Right ventricle myocardium inferior (tissue), 1 donor: ENCODE data around the gene RIBC2. TPM values are rescaled to one million over a fixed set of nuclear protein-coding genes. Genes with fewer than 3 reads are reported as not detected.
"Not testable (repeated sequence)": the region's sequence is repeated elsewhere in the genome, so short reads cannot be mapped to it uniquely, and the experiment has no call there.

Experiments used
- ATAC-seq: fragments of 200-7000 bp; cut with Tn5 transposase; one replicate; pipeline ENCODE4 v1.9.1; 2020; ENCODE audit warnings: mild to moderate bottlenecking, moderate library complexity
- DNase-seq: peaks from one replicate; pipeline ENCODE4 v3.0.0; 2021; ENCODE audit errors: missing footprints
- intact Hi-C: fragments of 100-400 bp; cut with DNase I; formaldehyde crosslinking; loops from one replicate; pipeline ENCODE4 v1.11.0; 2022
- total RNA-seq: library from RNA; stranded (reverse); fragmentation: NEBNext Ultra II Directional; extraction: Animal tissue kit (Norgen Biotek cat#: 25700); gene quantifications from one replicate; pipeline ENCODE4 v1.2.1, GENCODE V29; 2021
- donor health status: DM: no; HTN: yes; CAD: no; lungs with severe emphysema.

RIBC2 gene
- total RNA-seq, 1 donor from 2014 or later, result 0.51 TPM

- ATAC-seq, result peak; percentile 93
- intact Hi-C loops, result loop anchor here (1.0 kb wide), 1 partner anchor 112 kb away; no protein-coding TSS in a partner anchor
Observed at GRCh38 chr22:45441138-45441537, 27.6 kb downstream of the RIBC2 start.

GRCh38 chr22:45442116-45442515, 28.6 kb downstream of the RIBC2 start:
- intact Hi-C loops, result no loop called here
- DNase-seq (no peak), ATAC-seq (no peak)

More at GRCh38 chr22:45441138-45441537, 27.6 kb downstream of the RIBC2 start:
- peak; percentile 76 for DNase-seq

DNA sequence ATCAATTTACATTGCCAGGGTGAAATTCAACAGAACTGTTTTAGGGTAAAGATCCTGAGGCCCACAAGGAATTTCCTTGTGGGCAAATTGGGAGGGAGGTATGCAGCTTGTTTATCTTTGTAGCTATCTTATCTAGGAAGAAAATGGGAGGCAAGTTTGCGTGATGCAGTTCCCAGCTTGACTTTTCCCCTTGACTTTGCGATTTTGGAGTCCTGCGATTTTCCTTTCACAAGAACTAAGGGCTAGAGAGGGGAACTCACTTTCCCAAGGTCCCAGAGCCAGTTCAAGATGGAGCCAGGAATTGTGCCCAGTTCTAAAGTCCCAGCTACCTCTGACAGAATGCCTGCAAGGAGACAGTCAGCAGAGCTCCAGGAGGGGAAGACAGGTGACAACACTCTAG, 30.7 kb downstream of the RIBC2 start:
- ATAC-seq (no peak), DNase-seq (no peak)
- intact Hi-C loops, result no loop called here

DNA sequence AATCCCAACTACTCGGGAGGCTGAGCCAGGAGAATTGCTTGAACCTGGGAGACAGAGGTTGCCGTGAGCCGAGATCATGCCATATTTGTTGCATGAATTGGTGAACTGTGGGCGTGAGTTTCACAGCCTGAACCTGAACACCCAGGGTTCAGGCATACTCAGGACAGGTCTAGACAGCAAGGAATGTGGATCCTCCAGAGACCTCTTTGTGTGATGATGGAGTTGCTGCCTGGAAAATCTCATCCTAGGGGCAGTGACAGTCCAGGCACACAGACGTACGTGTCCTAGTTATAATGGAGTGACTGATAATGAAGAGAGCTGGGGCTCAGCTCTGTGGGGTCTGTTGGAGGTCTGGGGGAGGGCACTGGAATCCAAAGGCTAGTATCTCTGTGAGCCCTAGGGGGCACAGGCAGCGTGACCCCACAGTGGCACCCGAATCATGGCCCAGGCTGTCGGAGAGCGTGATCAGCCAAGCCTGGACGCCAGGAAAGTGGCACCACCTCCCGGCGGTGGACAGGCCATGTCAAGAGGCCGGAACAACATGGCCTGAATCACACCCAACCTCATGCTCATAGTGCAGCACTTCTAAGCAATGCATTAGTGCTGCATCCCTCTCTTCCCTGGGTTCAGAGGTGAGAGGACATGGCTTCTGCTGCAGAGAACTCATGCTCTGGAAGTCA, 31.7 kb downstream of the RIBC2 start:
- intact Hi-C loops, result no loop called here
- no peak for ATAC-seq

DNA sequence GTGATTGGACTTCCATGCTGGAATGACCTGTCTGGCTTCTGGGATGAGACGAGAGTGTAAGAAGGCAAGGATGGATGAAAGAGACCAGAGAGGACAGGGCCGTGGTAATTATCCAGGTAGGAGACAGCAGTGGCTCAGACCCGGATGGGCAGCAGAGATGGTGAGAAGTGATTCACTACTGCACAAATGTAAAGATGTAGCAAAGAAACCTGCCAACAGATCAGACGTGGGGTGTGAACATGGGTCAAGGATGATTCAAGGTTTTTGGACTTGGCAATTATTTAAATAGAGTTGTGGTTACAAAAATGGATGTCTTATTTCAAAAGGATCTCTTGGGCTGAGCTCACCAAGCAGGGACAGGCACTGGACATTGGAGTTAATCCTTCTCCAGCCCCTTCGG, 32.7 kb downstream of the RIBC2 start:
- no peak for ATAC-seq
- intact Hi-C loops, result no loop called here
- no peak for DNase-seq

More for the DNA sequence above, 31.7 kb downstream of the RIBC2 start:
- DNase-seq, result no peak

- DNase-seq, ATAC-seq, intact Hi-C loops: not testable (repeated sequence)
Observed at GRCh38 chr22:45447596-45447995, 34.1 kb downstream of the RIBC2 start.

DNA sequence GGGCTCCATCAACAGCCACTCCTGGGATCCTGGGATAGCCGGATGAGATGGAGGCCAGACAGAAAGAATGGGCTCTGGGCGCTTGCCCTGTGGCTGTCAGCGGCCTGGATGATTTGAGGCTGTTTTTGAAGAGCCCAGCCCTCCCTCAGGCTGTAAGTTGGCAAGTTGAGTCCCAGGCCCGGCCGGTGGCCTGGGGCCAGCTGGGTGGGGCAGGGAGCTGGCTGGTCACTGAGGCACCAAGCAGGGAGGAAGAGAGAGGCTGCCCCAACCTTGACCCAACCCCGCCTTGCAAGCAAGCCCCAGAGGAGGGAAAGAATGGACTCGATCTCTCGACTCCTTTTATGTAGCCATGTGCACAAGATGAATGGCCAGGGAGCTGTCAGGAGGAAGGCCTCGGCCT, 34.9 kb downstream of the RIBC2 start:
- intact Hi-C loops, result no loop called here
- DNase-seq (peak; percentile 89), ATAC-seq (peak; percentile 88)

- ATAC-seq, intact Hi-C loops, DNase-seq: not testable (repeated sequence)
Observed at GRCh38 chr22:45449442-45449841, 35.9 kb downstream of the RIBC2 start.

GRCh38 chr22:45450101-45450785, 36.8 kb downstream of the RIBC2 start:
- intact Hi-C loops, result no loop called here
- DNase-seq (no peak), ATAC-seq (no peak)

GRCh38 chr22:45450921-45451651, 37.6 kb downstream of the RIBC2 start:
- DNase-seq, result no peak
- ATAC-seq, result peak; percentile 59
- intact Hi-C loops, result no loop called here

DNA sequence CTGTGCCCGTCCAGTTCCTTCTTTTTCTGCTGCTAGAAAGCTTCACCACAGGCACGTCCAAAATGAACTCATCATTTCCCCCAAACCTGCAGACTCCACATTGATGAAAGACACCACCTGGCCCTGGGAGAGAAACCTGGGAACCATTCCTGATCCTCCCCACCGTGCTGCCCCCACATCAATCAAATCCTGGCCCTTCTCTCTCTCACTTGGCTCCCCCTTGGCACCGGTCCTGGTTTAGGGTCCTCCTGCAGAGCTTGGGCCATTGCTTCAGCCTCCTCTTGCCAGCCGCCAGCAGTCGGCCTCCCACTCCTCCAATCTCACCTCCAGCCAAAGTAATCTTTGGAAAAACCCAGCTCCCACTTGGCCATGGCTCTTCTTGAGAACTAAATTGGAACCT, 38.5 kb downstream of the RIBC2 start:
- intact Hi-C loops, result no loop called here
- ATAC-seq (no peak), DNase-seq (no peak)

DNA sequence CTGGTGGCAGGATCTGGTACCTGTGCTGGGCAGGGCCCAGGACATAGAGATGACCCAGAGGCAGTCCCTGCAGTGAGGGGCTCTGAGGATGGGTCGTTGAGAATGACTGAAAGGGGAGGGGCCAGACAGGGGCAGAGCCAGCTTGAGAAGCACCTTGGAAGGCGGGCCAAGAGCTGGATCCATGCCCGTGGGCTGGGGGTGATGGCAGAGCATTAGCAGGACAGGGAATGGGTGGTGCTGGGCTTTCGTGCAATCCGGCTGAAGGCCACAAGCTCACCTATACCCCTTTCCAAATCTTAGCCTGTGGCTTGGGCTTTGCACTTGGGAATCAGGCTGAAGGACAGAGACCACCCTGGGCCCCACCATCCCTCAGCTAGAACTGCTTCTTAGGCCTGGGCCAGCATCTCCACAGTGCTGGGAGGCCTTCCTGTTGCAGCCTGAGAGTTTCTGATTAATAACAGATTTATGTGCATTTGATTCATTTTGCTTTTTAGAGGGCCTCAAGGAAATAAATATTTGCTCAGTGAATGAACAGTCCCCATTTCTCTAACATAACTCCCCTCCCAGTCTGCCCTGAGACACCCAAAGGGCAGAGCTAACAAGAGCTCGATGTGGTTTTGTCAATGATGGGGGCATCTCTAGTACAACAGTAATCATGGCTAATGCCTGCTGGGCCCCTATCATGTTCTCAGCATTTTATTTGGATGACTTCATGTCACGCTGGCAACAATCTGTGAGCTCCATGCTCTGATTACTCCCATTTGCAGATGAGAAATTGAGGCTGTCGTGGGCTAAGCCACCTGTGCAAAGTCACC, 39.3 kb downstream of the RIBC2 start:
- intact Hi-C loops, result no loop called here
- no peak for ATAC-seq
- DNase-seq, result no peak

GRCh38 chr22:45453764-45454163, 40.3 kb downstream of the RIBC2 start:
- ATAC-seq (no peak), DNase-seq (no peak)
- intact Hi-C loops, result no loop called here

DNA sequence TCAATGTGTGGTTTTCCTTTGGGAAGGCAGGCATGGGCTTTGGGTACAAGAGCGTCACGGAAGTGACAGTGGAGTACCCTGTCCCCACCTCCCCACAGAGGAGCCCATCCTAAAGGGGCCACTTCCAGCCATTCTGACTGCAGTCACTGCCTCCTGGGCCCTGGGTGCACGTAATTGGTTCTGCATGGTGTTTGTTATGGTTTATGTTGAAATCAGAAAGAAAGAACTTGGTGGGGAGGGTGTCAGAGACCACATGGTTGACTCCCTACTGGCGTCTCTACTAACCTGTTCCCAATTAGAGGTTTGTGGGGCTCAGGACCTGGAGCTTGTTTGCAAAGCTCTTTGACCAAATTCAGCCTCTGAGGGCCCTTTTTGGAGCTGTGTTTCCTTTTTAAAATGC, 40.8 kb downstream of the RIBC2 start:
- no peak for DNase-seq
- no peak for ATAC-seq
- intact Hi-C loops, result no loop called here

DNA sequence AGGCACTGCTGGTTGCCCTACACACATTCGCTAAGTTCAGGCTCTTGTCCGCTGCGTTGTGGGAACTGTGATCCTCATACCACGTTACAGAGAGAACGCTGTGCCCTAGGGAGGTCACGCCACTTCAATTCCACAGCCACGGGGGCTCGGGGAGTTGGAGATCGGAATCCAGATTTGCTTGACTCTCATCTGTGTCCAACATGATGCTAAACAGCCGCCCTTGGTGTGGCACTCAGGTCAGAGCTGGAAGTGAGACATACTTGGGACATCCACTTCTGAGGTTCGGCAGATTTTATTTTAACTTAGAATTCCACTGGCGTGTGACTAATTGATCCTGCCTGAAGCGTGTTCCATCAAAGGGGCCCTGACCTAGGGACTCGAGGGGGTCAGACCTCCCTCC, 41.7 kb downstream of the RIBC2 start:
- no peak for ATAC-seq
- intact Hi-C loops, result no loop called here

GRCh38 chr22:45455621-45456020, 42.1 kb downstream of the RIBC2 start:
- intact Hi-C loops, result no loop called here
- no peak for DNase-seq
- ATAC-seq, result no peak

More for the DNA sequence above, 41.7 kb downstream of the RIBC2 start:
- no peak for DNase-seq

DNA sequence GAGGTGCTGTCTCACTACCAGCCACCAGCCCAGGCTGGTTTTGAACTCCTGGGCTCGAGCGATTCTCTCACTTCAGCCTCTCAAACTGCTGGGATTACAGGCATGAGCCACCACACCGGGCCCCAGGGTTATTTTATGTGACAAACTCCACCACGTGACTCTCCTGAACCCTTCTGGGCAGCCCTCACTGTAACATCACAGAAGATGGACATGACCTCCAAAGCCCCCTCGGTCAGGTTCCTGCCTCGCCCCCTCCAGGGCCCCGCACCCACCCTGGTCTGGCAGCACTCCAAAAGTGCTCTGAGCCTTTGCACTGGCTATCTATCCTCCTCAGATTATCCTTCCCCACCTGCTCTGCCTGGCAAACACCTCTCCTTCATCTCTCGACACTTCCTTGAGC, 43.3 kb downstream of the RIBC2 start:
- DNase-seq, result no peak
- intact Hi-C loops, result no loop called here

GRCh38 chr22:45458532-45458931, 45.0 kb downstream of the RIBC2 start:
- intact Hi-C loops, result no loop called here

More for the DNA sequence above, 43.3 kb downstream of the RIBC2 start:
- no peak for ATAC-seq

DNA sequence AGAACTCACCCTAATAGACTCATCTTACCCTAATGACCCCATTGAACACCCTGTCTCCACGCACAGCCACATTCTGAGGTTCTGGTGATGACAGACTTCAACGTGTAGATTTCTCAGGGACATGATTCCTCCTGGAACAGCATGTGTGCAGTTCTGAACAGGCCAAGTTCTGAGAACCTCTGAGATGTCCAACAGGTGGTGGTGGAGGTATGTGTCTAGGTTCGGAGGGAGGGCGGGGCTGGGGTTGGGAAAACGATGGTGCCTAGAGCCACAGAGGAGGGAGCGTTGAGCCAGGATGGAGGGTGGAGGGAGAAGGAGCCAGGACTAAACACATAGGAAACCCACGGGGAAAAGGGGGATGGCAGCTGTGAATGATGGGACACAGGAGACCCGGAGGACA, 45.7 kb downstream of the RIBC2 start:
- DNase-seq, result no peak
- intact Hi-C loops, result no loop called here
- ATAC-seq, result no peak

More at GRCh38 chr22:45458532-45458931, 45.0 kb downstream of the RIBC2 start:
- ATAC-seq, result no peak
- DNase-seq, result no peak
